ENCODE results near the gene TC2N. TPM values are rescaled to one million over a fixed set of nuclear protein-coding genes. Genes with fewer than 3 reads are reported as not detected.
A peak's percentile ranks its signal among the peaks of the same experiment; 100 is the strongest.

The TC2N gene
- total RNA-seq, 1 experiment from 2014 or later: 30.6 TPM

DNA sequence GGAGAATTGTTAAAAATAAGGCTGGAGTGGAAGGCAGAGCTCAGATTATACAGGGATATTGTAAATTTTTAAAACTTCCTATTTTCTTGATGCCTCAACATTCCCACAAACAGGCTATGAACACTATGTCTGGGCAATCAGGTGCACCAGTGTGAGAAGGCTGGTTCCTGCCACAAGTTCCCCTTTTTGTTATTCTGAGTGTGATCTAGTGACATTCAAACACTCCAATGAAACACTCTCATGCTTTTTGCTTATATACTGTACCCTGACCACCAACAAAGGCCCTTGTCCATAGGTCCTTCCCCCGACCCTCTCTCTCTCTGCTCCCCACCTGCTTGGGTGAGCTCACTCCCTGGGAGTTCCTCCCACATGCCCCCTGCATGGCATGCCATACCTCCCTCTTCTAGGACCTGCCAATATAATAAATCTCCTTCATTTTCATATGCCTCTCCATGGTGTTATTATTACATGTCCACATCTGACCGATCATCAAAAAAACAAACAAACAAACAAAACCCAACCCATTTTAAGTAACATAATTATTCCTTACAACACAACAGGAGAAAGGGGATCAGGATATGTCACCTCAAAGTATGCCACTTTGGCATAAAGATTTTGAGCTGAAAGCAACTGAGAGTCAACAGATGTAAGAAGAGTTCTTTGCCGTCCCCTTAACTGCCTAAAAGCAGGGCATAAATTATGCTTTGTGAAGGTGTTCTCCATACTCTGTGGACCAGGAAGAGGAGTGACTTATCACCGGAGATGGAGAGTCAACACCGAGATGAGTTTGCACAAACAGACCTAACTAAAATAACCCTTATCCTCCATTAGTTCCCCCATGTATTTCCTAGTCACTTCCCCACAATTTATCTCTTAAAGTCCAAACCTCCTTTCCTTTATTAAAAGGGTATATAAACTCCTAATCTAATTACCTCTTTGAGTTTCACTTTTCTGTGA lies 92.9 kb downstream of the TC2N start:
- Histone ChIP-seq H3K27me3 (replicated peaks; ENCODE audit: control insufficient read depth, insufficient read depth, low read length) (no peaks in the 10 kb centered on the region), H3K36me3 (ENCODE audit: control insufficient read depth, insufficient read depth, low read length) (no peaks in the 10 kb centered on the region; the same call in 1 of the 2 replicates), H3K4me1 (no peaks in the 10 kb centered on the region; the same call in 1 of the 2 replicates), H3K9me3 (no peaks in the 10 kb centered on the region), H3K4me3 (ENCODE audit: low read depth, low read length) (no peak overlapping the region)
- intact Hi-C loops (cut with micrococcal nuclease; ENCODE audit: unreplicated experiment): no loop called here
- no TSS peak for BruUV-seq (replicated peaks)
- Mint-ChIP-seq H3K9me3 (ENCODE audit: unreplicated experiment) (peaks cover 10% of the 10 kb centered on the region), H3K4me3 (ENCODE audit: unreplicated experiment) (no peak overlapping the region), H3K27me3 (ENCODE audit: insufficient read depth, unreplicated experiment) (no peaks in the 10 kb centered on the region), H3K4me1 (ENCODE audit: low read depth, unreplicated experiment) (no peaks in the 10 kb centered on the region), H3K36me3 (ENCODE audit: insufficient read depth, unreplicated experiment) (no peaks in the 10 kb centered on the region), H3K27ac (ENCODE audit: unreplicated experiment) (no peak overlapping the region)
- no peak for TF ChIP-seq CTCF (IDR thresholded peaks at IDR 0.05; ENCODE audit: insufficient read depth in 1 of 2, low read depth in 1 of 2, low read length in 1 of 2, severe bottlenecking in 1 of 2, unreplicated experiment in 1 of 2)
- ChIA-PET POLR2A (no interaction called here), CTCF (no interaction called here)
- DNase-seq: no peak

- POLR2A ChIA-PET: no interaction called here
- no peak overlapping the region for H3K4me3 ChIP-seq (ENCODE audit: low read depth, low read length)
- CTCF ChIA-PET: no interaction called here
- no peaks in the 10 kb centered on the region for H3K27me3 Mint-ChIP-seq (ENCODE audit: insufficient read depth, unreplicated experiment)
- no peak for TF ChIP-seq CTCF (IDR thresholded peaks at IDR 0.05; ENCODE audit: insufficient read depth in 1 of 2, low read depth in 1 of 2, low read length in 1 of 2, severe bottlenecking in 1 of 2, unreplicated experiment in 1 of 2)
- no peaks in the 10 kb centered on the region for H3K36me3 ChIP-seq (ENCODE audit: control insufficient read depth, insufficient read depth, low read length)
- no TSS peak for BruUV-seq (replicated peaks)
- H3K9me3 Mint-ChIP-seq (ENCODE audit: unreplicated experiment): no peaks in the 10 kb centered on the region
- H3K4me3 Mint-ChIP-seq (ENCODE audit: unreplicated experiment): no peak overlapping the region
- intact Hi-C loops (cut with micrococcal nuclease; ENCODE audit: unreplicated experiment): no loop called here
- H3K27me3 ChIP-seq (replicated peaks; ENCODE audit: control insufficient read depth, insufficient read depth, low read length): no peaks in the 10 kb centered on the region
- H3K36me3 Mint-ChIP-seq (ENCODE audit: insufficient read depth, unreplicated experiment): no peaks in the 10 kb centered on the region
- H3K4me1 Mint-ChIP-seq (ENCODE audit: low read depth, unreplicated experiment): no peaks in the 10 kb centered on the region
- no peak overlapping the region for H3K27ac Mint-ChIP-seq (ENCODE audit: unreplicated experiment)
- no peaks in the 10 kb centered on the region; the same call in 1 of the 2 replicates for H3K4me1 ChIP-seq
- H3K9me3 ChIP-seq: no peaks in the 10 kb centered on the region
- no peak for DNase-seq
Measured at GRCh38 chr14:91770185-91770584, 97.2 kb downstream of the TC2N start.

- peak overlapping the region; percentile 77 for H3K27ac Mint-ChIP-seq (ENCODE audit: unreplicated experiment)
- H3K27me3 Mint-ChIP-seq (ENCODE audit: insufficient read depth, unreplicated experiment): no peaks in the 10 kb centered on the region
- intact Hi-C loops (cut with micrococcal nuclease; ENCODE audit: unreplicated experiment): loop anchor here (1.0 kb wide), 2 partner anchors 24 to 25 kb away; no protein-coding TSS in a partner anchor
- Histone ChIP-seq H3K4me1 (peaks cover 42% of the 10 kb centered on the region), H3K27me3 (replicated peaks; ENCODE audit: control insufficient read depth, insufficient read depth, low read length) (no peaks in the 10 kb centered on the region), H3K4me3 (ENCODE audit: low read depth, low read length) (no peak overlapping the region), H3K36me3 (ENCODE audit: control insufficient read depth, insufficient read depth, low read length) (peaks cover 3% of the 10 kb centered on the region; the same call in 1 of the 2 replicates), H3K9me3 (no peaks in the 10 kb centered on the region; the same call in 1 of the 2 replicates)
- H3K4me1 Mint-ChIP-seq (ENCODE audit: low read depth, unreplicated experiment): peaks cover 15% of the 10 kb centered on the region
- H3K36me3 Mint-ChIP-seq (ENCODE audit: insufficient read depth, unreplicated experiment): peaks cover 26% of the 10 kb centered on the region
- POLR2A ChIA-PET: no interaction called here
- CTCF ChIA-PET: interaction anchor here (1.3 to 1.8 kb wide), 2 partner anchors 25 to 156 kb away, joined by 3 to 4 read pairs; no protein-coding TSS in a partner anchor
- DNase-seq: peak in 1 of 2 experiments; percentile 69
- peaks cover 12% of the 10 kb centered on the region for H3K9me3 Mint-ChIP-seq (ENCODE audit: unreplicated experiment)
- BruUV-seq (replicated peaks): TSS peak; percentile 95
- TF ChIP-seq CTCF (IDR thresholded peaks at IDR 0.05; ENCODE audit: insufficient read depth in 1 of 2, low read depth in 1 of 2, low read length in 1 of 2, severe bottlenecking in 1 of 2, unreplicated experiment in 1 of 2): no peak
- H3K4me3 Mint-ChIP-seq (ENCODE audit: unreplicated experiment): no peak overlapping the region
Measured at GRCh38 chr14:91755570-91756295, 111.6 kb downstream of the TC2N start.

Measured in Caco-2 (cell line).